GM19463 (cell line): Measurements from ENCODE around the gene RPTOR.

Experiments
- ATAC-seq: cut with Tn5 transposase; IDR thresholded peaks from one replicate; pipeline ENCODE4 v1.9.1; 2021; ENCODE audit warnings: mild to moderate bottlenecking, moderate library complexity; ENCODE audit not compliant: unreplicated experiment

The RPTOR gene

DNA sequence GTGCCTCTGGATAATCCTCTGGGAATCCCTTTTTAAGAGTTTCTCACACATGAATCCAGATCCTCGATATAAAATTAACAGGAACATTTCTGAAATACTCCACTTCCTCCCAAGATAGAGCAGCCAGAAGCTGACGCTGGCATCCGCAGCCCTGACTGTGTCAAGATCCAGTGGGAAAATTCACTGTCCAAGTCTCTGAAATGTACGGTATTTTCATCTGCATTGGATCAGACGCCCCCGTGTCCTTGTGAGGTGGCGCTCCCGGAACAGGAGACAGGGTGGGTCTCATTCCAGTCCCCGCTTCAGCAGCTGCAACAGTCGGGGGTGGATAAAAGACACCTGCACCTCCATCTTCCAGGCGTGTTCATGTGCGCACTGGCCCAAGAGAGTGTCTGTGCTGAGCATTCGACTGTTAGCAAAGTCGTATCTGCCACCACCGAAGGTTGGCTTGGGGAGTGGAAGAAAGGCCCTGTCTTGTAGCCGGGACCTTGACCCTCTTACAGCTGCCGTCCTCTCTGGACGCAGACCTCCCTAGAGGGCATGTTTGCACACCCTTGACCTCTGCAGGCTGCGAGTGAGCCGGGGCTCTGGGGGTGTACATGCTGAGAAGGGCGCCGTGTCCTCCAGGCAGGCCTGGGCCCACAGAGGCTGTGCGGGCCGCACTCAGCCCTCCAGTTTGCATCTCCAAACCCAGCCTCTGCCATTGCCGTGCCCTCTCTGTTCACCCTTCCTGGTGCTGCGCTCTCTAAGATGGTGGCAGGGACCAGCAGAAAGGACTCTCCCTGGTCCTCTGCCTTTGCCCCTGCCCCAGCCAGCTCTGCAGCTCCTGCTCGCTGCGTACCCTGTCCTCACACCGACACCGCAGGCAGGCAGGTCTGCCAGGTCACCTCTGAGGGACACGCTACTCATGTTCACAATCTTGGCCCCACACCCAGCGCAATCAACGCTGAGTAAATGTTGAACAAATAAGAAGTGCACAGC lies 375.0 kb downstream of the RPTOR start:
- ATAC-seq, result no peak

DNA sequence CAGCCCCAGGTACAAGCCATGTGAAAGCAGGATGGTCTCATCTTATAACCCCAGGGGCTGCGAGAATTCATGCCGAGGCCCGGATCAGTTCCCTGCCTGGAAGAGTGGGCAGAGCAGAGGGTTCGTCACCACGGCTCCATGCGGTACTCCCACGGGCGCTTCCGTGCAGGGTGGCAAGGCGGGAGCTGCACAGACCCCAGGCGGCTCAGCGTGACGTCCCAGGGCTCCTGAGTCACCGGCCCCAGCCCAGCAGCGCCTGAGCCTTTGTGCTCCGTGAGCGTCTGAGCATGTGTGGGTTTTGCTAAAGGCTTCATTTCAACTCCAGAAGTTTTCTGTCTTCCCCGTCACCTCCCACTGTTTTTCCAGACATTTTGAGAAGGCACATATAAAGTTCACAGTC lies 375.8 kb downstream of the RPTOR start:
- ATAC-seq, result no peak

DNA sequence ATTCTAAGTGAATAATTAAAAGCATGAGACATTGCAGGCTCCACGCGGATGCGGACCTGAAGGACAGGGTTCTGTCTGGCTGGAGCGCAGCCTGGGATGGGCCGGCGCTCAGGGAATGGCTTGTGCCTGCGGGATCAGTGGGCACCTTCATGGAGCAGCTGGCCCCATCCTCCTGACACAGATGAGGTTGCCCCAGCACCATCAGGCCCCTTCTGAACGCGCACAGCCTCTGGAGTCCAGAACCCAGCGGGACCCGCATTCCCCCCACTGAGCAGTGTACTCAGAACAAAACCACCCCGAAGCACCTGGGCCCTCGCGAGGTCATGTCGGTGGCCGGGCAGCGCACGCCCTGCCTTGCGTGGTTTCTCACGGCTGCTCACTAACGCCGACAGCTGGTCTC lies 376.5 kb downstream of the RPTOR start:
- ATAC-seq, result no peak

DNA sequence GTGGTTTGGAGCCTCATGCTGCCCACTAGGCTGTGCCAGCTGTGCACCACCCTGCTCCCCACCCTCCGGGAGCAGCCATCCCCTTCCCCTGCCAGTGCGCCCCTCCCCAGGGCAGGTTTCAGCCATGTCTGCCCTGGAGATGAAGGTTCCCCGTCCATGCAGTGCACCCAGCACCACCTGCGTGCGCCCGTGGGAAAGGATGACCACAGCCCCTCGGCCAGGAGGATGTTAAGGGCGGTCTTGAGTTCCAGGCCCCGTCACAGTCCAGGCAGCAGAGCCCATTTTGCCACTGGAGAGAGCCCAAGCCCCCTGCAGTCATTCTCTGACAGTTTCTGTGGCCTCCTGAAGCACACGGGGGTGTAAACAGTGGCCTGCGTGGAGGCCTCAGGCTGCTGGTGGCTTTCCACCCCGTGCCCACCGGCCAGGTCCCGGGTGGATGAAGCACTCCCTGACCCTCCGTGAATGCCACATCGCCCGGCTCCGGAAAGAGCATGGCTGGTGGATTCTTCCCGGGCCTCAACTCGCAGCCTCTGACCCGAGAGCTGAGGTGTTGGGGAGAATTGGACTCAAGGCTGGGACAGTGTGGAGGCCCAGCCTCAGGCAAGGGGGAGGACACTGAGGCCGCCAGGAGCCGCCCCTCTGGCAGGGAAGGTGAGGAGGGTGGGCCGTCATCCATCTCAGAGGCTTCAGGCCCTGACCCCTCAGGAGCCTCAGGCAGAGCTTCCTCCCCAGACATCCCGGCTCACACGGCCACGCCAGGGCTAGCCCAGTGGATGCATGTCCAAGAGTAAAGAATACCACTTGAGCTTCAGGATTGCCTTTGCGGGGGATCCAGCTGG lies 377.3 kb downstream of the RPTOR start:
- ATAC-seq, result no peak

DNA sequence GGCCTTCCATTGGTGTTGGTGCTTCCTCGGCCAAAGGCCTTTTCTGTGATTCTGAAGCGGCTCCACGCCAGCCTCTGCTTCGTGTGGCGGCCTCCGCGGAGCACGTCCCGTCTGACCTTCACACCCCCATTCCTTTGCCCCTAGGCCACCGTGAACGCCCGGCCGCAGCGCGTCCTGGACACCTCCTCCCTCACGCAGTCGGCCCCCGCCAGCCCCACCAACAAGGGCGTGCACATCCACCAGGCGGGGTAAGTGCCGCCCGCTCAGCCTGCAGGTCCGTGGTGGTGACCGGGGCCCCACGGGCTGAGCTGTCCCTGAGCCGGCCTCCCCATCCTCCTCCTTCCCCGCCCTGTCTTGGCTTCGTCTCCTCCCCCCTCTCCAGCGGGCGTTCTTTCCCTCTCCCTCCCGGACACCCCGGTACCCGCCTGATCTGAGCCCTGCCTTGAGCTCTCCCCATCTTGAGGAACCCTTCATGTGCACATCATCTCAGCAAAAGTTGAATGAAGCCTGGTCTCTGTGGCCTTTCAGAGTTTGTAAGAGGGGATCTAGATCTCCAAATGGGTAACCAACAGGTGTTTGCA lies 378.0 kb downstream of the RPTOR start:
- no peak for ATAC-seq

DNA sequence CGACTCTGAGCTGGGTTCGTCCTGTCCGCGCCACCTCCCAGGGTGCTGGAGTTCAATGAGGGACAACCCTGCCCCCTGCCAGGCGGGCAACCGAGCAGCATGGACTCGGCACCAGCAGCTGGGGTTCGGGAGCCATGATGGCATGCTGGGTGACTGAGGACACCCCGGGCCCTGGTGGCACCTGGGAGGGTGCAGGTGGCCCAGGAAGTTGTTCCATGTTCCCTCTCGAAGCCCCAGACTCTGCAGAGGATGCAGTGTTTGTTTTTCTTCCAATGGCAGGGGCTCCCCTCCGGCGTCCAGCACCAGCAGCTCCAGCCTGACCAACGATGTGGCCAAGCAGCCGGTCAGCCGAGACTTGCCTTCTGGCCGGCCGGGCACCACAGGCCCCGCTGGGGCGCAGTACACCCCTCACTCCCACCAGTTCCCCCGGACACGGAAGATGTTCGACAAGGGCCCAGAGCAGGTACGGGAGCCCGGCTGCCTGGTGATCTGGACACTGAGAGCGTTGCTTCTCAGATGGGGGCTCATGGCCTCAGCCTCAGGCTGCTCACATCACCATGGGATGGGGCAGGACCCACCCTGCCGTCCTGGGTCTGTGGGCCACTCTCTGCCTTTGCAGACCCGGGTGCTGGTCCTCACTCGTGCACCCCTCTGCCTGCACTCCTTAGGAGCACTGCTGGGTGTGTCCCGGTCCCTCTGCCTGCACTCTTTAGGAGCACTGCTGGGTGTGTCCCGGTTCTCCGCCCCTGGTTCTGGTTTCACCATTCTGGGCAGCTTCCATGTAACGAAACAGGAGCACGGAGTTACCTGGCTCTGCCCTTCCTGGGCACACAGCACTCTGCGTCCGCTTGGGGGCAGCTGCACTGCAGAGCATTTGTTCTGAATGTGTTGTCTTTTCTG lies 378.8 kb downstream of the RPTOR start:
- no peak for ATAC-seq

DNA sequence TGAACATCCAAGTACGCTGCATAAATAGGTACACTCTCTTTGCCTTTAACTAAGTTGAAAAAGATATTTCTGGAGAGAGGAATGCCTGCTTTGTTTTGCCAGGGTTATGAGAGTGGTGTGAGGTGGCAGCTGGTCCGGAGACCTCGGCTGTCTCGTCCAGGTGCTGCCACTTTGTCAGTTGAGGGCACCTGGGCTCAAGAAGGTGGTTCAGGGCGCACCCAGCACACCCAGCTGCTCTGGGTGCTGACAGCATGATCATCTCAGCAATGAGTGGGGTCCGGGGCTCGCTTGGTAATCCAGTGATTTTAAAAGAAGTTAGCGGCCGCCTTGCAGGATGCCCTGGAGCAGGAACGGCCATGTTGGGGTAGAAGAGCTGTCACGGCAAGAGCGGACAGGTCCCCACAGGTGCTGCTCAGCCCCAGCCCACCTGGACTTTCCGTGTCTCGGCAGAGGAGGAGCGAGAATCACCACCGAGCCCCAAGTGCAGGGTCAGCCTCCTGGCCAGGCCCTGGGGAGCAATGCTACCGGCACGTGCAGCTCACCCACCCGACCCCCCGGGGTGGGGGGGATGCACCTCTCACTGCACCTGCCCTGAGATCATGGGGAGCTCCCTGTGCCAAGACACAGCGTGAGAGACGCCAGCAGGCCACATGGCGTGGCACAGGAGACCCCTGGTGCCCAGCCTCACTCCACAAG lies 379.6 kb downstream of the RPTOR start:
- no peak for ATAC-seq

DNA sequence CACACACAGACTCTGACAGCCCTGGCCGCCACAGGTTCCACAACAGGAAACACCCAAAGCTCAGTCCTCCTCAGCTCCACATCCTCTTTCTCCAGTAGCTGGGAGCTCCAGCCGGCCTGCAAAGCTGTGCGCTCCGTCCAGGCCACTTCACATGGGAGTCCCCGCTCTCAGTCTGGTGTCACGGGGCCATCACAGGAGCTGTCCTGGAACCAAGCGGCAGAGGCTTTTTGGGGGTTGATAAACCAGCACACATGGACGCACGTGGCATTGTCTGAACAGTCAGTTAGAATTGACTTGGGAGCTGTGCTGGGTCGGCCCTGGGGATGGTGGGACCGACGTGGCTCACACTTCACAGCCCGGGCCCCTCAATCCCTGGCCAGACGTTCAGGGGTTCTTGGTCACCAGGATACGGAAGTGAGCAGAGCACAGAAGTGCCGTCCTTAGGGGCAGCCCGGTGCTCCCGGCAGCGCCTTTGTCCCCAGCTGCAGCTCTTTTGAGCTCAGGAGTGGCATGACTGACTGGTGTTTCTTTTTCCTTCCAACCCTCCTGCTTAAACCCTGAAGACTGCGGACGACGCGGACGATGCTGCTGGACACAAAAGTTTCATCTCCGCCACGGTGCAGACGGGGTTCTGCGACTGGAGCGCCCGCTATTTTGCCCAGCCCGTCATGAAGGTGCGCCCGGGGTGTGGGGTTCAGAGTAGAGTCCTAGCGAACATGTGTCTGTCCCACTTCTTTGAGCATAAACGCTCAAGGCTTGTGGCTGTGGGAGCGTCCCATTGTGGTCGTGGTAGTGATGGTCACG lies 380.4 kb downstream of the RPTOR start:
- ATAC-seq, result no peak

DNA sequence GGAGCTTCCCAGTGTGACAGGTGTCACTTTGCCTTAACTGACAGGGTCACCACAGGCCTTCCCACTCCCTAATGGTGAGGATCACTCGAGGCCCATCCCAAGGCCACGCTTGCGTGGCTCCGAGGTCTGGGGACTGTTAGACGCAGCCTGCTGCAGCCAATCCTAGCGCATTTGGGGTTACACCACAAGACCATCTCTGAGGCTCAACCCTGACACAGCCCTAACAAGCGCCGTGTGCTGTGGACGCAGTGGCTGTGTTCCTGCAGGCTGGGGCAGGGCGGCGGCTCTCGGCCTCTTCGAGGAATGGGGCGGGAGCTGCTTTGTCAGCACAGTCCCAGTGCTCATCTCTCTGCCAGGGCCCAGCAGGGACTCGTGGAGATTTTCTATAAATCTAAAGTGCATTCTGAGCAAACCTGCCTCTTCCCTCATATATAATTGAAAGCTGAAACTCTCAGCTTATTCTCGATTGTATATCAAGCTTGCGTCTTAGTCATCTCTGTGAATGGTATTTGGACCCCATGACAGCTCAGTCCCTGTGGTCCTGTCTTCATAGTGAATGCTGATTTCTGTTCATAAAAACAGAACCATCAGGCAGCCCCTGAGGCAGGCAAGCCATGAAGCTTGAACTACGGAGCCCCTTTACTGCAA lies 381.2 kb downstream of the RPTOR start:
- no peak for ATAC-seq

DNA sequence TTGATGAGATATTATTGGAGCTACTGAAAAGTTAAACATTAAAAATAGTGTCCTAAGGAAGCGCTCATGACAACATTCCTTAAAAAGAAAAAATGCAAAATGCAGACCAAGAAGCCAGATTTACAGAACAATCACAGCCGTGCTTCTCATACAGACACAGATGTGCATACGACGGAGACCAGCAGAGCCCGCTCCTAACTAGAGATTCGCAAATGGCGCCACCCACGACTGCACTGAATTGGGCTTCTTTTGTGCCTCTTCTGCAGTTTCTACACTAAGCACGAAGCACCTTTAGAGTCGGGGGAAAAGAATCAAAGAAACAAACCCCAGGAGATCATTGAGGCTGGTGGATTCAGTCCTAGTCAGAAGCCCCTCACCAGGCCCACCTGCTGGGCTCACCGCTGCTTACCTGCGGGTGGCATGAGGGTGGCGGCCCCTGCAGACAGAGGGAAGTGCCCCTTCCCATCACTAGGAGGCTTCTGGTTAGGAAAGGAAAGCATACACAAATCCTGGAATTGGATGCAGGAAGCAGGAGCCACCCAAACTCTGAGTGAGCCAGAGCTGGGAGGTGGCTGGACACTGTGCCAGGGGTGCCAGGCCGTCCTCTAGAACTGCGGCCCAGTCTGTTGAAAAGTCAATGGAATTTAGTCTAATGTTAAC lies 382.1 kb downstream of the RPTOR start:
- no peak for ATAC-seq

DNA sequence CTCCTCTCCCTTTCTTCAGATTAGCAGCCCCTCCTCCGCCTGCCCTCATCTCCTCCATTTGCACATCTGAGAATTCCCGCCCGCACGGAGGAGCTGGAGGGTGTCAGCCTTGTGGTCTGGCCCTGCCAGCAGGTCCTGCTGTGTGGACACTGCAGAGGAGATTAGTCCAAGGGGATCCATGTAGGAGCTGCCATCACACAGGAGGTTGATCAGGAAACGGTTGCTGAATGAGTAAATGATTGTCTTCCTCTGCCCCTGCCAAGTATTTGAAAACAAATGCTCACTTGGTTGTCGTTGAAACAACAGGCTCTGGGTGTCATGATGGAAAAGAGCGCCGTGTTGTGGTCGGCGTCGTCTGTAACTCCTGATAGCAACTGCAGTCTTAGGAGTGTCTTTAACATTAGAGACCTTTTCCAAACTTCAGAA lies 383.2 kb downstream of the RPTOR start:
- no peak for ATAC-seq

DNA sequence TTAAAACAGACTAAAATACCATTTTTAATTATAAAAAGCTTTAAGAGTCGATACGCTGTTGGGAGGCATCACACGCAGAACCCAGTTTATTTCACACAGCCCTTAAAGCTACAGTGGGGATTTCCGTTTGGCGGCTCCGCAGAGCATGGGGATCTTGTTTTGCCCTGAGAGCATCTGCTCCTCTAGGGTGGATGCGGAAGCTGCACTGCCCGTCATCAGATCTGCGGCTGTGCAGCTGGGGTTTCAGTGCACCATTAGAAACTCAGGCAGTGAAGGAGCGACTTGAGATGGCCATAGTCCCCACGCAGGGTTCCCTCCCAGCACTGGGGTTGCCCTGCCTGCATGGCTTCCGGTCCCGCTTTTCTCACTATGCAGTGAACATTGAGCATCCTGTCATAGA lies 384.8 kb downstream of the RPTOR start:
- no peak for ATAC-seq

DNA sequence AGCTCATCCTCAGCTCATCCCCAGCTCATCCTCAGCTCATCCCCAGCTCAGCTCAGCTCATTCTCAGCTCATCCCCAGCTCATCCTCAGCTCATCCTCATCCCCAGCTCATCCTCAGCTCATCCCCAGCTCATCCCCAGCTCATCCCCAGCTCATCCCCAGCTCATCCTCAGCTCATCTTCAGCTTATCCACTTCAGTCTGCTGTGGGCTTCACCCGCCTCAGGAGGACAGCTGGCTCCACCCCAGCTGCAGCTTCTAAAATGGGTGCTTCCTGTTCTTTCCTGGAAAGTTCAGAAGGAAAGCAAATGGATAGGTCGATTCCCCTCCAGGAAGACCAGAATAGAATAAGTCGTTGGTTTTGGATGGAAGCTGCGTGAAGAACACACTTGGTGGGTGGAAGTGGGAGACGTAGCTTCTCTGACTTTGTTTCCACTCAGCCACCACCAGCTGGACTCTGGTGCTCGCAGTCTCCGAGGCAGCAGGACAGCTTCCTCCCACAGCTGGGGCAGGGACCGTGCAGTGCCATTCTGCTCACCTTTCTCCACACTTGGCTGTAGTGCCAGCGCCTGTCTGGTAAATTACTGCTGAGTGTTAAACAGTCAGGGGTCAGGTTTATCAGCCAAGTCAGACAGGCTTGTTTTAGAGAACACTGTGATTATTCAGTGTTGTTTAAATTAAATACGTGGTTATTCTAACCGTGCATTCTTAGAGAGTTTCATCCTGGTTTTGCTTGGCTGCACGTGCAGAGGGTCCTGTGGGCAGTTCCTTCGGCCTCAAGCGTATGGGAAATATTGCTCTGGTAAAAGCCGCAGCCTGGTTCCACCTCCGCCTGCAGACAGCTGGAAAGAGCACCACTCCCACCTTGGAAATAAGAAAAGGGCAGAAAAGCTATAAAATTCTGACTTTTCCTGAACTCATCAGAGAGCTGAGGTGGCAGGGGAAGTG lies 386.0 kb downstream of the RPTOR start:
- ATAC-seq, result no peak

DNA sequence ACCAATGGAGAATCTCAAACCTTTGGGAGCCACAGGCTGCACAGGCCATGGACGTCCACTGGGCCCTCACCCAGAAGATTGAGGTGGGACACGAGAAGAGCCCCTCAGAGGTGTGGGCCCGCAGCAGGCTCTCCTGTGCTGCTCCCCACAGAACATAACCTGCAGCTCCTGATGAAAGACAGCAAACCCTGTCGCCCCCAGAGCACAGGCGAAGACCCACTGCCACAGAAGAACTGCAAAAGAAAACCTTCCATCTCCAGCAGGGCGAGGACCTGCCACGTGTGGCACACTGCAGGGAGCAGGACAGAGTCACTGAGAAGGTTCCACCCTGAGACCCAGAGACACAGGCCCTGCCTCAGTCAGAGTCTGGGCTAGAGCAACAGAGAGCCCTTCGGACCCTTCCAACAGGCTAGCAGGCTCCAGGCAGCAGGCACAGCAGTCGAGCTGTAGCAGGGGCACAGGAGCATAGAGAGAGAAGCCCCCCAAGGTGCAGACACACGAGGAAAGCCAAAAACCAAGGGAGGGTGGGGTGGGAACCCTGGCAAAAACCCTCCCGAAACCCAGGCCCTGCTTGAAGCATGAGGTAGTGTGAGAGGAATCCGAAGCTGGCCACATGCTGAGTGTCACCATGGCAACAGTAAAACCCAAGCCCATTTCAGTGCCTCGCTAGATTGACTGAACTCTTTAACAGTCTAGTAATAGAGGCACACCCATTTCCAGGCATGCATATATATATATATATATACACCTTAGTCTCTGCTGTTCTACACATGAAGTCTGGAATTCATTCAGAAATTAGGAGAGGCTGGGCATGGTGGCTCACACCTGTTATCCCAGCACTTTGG lies 387.0 kb downstream of the RPTOR start:
- no peak for ATAC-seq

DNA sequence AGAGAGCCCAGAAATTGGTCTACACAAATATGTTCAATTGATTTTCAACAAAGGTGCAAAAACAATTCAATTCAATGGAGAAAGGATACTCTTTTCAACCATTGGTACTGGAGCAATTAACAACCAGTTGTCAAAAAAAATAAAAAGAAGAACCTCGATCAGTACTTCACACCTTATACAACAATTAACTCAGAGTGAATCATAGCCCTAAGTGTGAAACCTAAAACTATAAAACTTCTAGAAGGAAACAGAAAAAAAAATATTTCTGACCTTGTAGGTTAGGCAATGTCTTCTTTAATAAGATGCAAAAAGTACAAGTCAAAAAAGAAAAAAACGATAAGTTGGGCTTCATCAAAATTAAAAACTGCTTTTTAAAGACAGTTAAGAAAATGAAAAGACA lies 390.9 kb downstream of the RPTOR start:
- ATAC-seq, result no peak

DNA sequence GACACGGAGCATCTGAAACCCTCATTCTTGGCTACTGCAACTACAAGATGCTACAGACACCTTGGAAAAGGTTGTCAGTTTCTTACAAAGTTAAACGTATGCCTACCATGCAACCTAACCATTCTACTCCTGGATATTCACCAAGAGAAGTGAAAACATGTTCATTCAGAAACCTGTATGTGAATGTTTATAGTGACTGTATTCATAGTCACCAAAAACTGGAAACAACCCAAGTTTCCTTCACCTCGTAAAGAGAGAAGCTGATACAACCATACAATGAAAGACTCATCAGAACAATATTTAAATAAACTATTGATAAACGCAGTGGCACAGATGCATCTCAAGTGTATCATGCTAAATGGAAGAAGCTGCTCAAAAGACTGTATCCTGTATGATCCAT lies 391.6 kb downstream of the RPTOR start:
- ATAC-seq, result no peak
